GM10266 (cell line): Measurements from ENCODE around the gene SLC35D3.
"Not testable (repeated sequence)": the region's sequence is repeated elsewhere in the genome, so short reads cannot be mapped to it uniquely, and the experiment has no call there.

ENCODE experiments used
- DNase-seq: peaks from one replicate; pipeline ENCODE4 v3.0.0; 2012; ENCODE audit errors: extremely low spot score
- CTCF ChIP-seq: IDR thresholded peaks from 2 replicates; pipeline ENCODE4 v1.5.1; 2012; ENCODE audit warnings: mild to moderate bottlenecking, low read depth; ENCODE audit not compliant: control insufficient read depth, insufficient read depth; ENCODE audit errors: missing control alignments

SLC35D3 gene

GRCh38 chr6:136947037-136947436 lies 24.9 kb downstream of the SLC35D3 start:
- DNase-seq = no peak

GRCh38 chr6:136949957-136950356 lies 27.9 kb downstream of the SLC35D3 start:
- DNase-seq = not testable (repeated sequence)

More at GRCh38 chr6:136947037-136947436, 24.9 kb downstream of the SLC35D3 start:
- TF ChIP-seq CTCF = no peak

GRCh38 chr6:136950436-136951126 lies 28.5 kb downstream of the SLC35D3 start:
- no peak for DNase-seq
- no peak for TF ChIP-seq CTCF

GRCh38 chr6:136952714-136953260 lies 30.7 kb downstream of the SLC35D3 start:
- DNase-seq = no peak
- TF ChIP-seq CTCF = no peak

- no peak for DNase-seq
- TF ChIP-seq CTCF = no peak
Measured at GRCh38 chr6:136955123-136955522, 33.0 kb downstream of the SLC35D3 start.

- TF ChIP-seq CTCF = no peak
- DNase-seq = no peak
Measured at GRCh38 chr6:136956590-136957544, 34.8 kb downstream of the SLC35D3 start.

- DNase-seq = no peak
- TF ChIP-seq CTCF = no peak
Measured at GRCh38 chr6:136958168-136958567, 36.1 kb downstream of the SLC35D3 start.
